Fibroblast of skin of back (primary cell): Measurements from ENCODE around the gene KLHL29.

ENCODE experiments used
- DNase-seq: peaks from one replicate; pipeline ENCODE4 v3.0.0-alpha.2; 2013

The KLHL29 gene

DNA sequence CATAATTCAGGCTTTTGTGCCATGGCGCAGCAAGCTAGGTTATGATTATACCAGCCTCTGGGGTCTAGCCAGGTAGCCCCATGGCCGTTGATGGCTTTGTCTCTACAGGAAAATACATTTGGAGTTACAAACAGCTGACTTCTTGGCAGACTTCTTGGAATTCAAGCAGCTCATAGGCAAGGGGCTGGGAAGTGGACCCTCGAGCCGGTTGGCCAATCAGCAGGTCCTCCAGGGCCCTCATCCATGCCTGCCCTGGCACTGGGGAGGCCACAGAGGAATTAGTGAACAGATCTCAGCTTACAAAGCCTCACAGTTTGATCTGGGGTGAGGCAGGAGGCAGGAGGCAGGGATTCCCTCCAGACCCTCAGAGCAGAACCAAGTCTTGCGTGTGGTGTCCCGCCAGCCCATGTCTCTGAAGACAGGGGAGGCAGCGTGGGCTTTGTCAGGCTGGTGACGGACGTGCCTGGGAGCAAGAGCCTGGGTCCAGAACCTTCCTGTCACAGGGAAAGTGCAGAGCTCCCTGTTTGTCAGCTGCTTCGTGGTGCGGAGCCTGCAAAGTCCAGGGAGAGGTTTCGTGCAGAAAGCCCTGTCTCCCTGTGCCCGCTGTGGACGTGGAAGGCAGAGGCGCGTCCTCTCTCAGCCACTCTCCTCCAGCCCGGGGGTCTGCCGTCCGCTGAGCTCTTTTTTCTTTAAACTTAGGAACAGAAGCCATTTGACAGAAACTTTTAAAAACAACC, 131.7 kb downstream of the KLHL29 start:
- DNase-seq, result no peak

- DNase-seq, result no peak
Measured at GRCh38 chr2:23518481-23519333, 133.7 kb downstream of the KLHL29 start.

DNA sequence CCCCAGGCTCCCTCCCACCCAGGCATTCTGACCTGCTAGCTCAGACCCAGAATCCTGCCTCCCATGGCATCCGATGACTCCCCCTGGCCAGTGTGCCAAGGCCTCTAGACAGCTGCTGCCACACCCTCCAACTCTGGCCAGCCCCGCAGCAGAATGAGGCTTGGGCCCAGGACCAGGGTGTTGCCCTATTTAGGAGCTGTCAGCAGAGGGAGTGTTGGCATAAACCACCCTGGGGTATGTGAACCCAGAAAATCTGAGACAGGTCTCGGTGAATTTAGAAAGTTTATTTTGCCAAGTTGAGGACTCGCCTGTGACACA, 134.3 kb downstream of the KLHL29 start:
- no peak for DNase-seq

DNA sequence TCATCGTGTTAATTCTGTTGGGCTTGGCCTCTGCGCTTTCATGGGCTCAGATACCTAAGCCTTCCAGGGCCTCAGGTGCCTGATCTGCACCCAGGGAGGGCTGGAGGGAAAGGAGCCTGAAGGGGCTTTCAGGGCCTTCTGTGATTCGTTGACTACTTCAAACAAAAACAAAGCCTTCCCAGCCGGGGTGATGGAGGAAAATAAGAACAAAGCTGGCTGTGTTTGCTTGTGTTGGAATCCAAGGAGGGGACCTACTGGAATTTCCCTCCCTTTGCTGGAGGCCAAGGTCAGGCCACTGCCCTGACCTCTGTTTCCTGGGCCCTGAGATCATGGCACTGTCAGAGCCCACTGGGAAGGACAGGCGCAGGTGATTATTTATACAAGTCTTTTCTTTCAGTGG, 135.3 kb downstream of the KLHL29 start:
- no peak for DNase-seq

- no peak for DNase-seq
Measured at GRCh38 chr2:23521060-23521459, 136.1 kb downstream of the KLHL29 start.

DNA sequence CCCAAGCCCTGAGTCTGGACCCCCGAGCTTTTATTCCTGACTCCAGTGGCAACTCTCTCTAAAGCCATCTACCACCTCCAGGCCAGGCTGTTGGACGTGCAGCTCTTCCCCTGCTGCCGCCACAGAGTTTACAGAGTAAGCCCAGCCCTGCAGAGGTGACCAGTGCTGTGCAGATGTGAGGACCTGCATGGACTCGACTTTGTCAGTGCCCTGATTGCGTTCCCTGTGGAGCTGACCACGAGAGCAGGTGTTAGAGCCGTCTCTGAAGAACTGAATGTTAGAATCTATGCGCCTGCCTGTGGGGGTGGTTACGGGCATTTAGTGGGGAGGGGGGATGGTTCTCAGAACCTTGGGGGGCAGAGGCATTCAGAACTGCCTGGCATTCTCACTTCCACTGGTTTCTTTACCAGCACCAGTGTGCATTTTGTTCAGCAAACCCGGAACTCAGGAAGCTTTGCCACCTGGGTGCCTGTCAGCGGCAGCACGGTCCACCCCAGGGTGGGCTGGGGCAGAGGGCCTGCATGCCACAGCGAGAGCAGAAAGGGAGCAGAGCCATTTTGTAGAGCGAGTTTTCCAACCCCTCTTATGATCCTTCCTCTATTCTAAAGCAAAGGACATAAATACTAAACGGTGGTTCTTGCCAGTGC, 137.9 kb downstream of the KLHL29 start:
- no peak for DNase-seq

DNA sequence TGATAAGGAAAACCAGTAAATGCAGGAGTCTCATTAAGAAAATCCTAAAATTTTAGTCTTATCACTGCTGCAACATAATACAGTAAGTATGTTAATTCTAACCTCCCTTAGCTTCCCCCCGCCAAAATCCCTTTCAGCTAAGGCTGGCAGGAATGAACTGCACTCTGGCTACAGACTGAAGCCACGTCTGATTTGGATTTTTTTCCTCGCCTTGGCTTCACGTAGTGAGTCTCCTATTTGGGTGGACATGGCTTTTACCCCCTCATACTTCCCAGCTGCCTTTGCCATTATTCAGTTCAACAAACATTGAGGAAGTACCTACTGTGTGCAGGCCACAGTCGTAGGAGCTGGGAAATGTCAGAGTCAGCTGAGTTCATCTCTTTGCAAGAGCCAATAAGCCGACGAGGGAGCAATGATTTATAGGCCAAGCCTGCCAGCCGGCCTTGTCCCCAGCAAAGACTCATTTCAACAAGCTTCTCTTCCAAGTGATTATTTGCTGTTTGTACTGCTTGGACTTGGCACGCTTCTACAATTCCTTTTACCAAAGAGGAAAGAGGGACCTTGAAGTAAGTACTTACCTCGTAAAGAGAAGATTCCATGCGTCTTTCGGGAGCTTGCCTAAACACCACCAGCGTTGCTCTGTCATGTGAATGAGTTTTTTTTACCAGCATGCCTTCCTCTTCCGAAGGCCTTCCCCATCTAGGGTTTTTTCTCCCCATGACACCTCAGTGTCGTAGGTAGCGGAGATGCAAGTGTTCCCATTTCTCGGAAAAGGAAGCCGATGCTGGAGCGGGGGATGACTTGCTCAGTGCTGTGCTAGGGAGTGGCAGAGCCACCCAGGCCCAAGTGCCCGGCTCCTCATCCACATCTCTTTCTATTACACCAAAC, 138.6 kb downstream of the KLHL29 start:
- DNase-seq, result no peak

DNA sequence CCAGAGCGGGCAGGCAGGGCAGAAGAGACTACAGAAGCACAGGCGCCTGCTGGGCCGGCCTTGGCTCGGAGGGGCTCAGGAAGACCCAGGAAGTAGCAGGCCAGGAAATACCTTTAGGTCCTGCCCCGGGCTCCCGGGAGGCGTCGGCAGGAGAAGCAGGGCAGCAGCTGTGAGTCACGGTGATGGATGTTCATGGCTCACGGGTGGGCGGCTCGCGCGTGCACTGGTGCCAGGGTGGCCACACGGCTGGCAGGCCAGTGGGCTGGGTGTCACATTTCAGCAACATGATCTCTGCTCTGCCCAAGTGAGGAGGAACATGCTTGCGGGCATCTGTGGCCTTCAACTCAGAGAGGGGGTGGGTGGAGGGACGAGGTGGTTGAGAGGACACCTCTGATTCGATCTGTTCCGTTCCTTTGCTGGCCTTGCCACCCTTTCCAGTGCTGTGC, 139.3 kb downstream of the KLHL29 start:
- peak; percentile 64 for DNase-seq

DNA sequence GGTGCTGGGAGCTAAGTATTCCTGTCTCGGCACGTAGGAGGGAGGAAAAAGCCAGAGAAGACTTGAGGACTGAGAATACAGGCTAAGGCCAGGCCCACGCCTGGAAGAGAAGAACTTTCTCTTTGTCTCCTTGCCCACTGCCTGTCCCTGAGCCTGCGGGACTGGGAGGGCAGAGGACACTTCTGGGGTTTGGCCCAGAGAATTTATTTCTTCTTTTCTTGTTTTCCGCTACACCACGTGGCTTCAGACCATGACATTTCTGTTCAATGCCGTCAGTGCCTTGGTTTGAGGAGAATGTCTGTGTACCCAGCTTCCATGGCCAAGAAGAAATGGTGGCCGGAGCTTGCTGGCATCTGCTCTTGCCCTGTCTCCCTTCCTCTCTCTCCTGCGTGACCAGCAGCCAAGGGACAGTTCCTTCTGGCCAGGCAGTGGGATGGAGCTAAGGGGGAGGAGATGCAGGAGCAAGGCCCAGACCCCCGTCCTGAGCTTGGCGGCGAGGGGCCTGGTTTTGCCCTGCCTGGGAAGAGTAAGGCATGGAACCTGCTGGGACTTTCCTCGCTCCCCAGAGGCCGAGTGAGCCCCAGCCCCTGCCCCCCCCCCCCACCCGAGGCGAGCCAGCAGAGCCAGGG, 140.3 kb downstream of the KLHL29 start:
- DNase-seq, result no peak

- DNase-seq, result no peak
Measured at GRCh38 chr2:23526114-23526513, 141.1 kb downstream of the KLHL29 start.

- no peak for DNase-seq
Measured at GRCh38 chr2:23526835-23527790, 142.1 kb downstream of the KLHL29 start.

GRCh38 chr2:23528171-23528570, 143.2 kb downstream of the KLHL29 start:
- DNase-seq, result no peak

- DNase-seq, result no peak
Measured at GRCh38 chr2:23528690-23529089, 143.7 kb downstream of the KLHL29 start.

DNA sequence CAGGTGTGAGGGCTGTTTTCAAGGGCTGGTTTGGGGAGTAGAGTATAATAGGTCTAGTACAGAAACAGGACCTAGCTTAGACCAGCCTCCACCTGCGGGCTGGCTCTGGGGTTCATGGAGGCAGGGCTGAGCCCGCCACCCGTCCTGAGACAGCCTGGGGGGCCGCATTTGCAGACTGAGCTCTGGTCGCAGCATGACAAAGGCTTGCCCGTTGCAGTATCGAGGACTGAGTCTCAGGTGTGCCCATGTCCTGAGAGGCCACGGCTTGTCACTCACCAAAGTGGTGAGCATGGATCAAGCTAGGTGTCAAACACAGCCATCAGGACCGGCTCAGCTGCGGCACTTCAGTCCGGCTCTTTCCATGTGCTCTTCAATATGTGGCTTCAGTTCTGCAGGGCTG, 144.7 kb downstream of the KLHL29 start:
- DNase-seq, result no peak

GRCh38 chr2:23530206-23530908, 145.4 kb downstream of the KLHL29 start:
- DNase-seq, result no peak

DNA sequence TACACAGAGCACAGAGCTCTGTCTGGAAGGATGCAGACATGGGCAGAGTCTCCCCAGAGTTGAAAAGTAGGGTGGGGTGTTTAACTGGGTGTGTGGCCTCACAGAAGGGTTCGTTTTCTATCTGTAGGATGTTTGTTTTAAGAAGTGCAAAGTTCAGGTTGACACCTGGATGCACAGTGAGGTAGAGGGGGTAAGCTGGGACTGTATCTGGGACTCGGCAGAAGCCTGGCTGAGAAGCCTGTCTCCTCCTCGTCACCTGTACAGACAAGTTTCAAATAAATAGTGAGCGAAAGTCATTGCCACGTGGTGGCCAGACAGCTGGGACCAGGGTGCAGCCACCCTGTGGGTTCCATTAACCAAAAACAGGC, 145.9 kb downstream of the KLHL29 start:
- DNase-seq, result no peak

DNA sequence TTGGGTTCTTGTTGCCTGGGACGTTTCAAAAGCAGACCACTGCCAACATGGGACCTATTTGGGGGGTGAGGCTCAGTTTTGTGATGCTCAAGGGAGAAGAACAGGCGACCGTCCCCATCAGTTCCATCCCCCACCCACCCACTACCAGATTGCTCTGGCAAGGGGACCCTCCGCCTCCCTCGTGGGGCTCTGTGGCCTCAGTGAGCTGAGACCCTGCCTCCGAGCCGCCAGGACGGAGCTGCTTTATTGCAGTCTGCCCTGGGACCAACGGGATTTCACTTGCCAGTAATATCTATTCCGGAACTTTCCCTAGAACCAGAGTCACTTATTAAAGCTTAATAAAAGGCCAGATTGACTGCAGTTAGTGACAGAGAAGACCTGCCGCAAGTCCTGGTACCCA, 146.3 kb downstream of the KLHL29 start:
- no peak for DNase-seq

DNA sequence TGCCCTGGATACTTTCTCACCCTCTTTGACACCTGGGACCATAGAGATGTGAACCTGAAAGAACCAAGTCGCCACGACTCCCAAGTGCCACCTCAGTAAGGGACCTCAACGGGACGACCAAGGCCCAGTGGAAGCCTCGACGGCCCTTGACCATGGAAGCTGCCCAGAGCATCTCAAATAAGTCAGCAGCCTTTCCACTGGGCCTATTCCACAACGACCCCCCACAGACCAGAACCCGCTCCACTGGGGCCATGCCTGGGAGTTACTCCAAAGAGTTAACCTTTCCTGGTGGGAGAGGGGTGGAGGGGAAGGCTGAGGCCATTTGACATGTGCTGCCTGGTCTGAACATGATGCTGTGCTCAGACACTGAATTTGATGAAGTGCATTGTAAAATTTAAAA, 146.9 kb downstream of the KLHL29 start:
- DNase-seq, result no peak

DNA sequence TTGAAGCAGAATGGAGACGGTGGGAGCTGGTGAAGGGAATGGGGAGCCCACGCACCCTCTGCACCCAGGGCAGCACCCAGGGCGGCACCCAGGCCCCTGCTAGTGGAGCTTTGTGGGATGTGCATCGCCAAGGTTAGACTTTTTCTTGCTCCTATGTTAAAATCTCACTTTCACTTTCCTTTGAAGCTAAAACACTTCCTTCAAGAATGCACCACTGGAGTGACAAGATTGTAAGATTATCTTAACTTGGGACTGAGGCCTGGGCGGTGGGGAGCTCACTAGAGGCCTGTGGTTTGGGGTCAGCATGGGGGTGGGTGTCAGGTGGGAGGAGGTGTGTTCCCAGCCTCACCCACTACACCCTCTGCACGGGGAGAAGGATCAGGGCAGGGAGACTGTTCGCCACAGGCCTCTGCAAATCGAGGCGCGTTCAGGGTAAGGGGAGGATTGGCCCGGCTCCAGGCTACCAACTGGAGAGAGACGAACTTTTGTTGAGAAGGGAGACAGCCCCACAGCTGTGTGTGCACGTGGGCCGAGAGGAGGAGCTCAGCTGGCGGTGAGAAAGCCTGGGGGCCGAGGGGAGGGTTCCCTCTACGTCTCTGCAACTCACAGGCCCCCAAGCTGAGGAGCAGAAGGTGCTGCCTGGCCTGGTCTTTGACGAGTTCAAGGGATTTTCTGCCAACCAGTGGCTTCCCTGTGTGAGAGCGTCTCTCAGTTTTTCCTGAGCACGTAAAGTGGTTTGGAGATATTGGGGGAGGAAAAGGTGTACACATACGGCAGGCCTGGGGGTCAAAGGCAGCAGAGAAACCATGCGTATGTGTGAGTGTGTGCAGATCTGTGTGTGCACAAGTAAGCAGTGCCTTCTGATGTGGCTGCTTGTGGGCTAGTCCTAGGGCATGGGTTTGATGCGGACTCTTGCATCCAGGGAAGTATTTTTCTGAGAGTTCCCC, 147.7 kb downstream of the KLHL29 start:
- no peak for DNase-seq
